ENCODE measurements around the gene PCLAF.
"Not testable (repeated sequence)": the region's sequence is repeated elsewhere in the genome, so short reads cannot be mapped to it uniquely, and the experiment has no call there.

The PCLAF gene, protein sequence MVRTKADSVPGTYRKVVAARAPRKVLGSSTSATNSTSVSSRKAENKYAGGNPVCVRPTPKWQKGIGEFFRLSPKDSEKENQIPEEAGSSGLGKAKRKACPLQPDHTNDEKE

GRCh38 chr15:64381000-64381751, at the start of gene PCLAF:
TSS of gene PCLAF (minus strand) at chr15:64381441. CDS start at chr15:64381371, 70 bp downstream.
- peak; percentile 79 for DNase-seq

- DNase-seq, result peak; percentile 20
Measured at GRCh38 chr15:64430000-64430735, 48.9 kb upstream of the PCLAF start.

GRCh38 chr15:64429448-64429847, 48.2 kb upstream of the PCLAF start:
- no peak for DNase-seq

- no peak for DNase-seq
Measured at GRCh38 chr15:64426845-64427465, 45.7 kb upstream of the PCLAF start.

GRCh38 chr15:64425221-64425620, 44.0 kb upstream of the PCLAF start:
- DNase-seq, result no peak

GRCh38 chr15:64423970-64424369, 42.7 kb upstream of the PCLAF start:
- no peak for DNase-seq

DNA sequence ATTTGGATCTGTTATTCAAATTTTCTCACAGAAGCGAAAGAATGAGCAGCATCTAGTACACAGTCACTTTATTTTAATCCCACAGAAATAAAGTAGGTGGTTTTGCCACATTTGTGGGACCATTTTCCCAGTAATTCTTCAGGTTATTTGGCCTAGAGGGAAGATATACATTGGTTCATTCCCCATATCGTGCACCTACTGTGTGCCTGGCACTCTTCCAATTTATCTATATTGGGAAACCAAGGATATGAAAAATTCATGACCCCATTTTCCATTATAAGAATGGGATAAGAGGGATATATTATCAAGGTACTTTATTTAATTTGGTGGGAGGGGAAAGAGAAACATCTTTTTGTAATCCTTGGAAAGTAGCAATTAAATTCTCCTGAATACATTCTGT, 41.5 kb upstream of the PCLAF start:
- DNase-seq, result no peak

DNA sequence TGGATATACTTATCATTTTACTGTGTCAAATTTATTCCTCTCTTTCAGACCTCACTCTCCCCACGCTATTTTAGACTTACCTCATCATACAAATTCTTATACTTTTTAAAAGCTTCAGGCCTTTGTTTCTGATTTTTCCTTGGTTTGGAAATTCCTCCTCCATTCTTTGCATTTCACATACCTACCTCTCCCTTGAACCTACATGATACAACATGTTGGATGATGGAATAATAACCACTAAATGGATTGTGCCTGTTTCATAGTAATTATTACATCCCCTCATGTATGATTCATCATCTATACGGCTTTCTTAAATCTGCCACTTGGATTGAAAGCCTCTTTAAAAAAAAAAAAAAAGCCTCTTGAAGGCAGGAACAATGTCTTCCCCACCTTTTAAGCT, 31.0 kb upstream of the PCLAF start:
- no peak for DNase-seq

DNA sequence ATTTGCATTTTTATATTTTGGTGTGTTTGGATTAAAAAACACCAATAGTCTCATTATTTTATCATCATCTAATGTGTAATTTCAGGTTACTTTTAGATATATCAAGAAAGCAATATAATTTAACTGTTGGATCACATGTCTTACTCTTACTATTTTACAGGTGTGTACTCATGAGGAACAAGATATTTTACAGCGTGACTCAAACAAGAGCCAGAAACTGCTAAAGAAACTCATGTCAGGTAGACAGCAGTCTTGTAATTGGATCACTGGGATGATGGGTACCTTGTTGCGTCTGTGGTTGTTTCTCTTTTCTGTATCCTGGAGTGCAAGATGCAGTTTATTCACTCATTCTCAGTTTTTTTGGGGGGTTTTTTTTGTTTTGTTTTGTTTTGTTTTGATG, 19.3 kb upstream of the PCLAF start:
- no peak for DNase-seq

- DNase-seq, result no peak
Measured at GRCh38 chr15:64398575-64398974, 17.3 kb upstream of the PCLAF start.

- no peak for DNase-seq
Measured at GRCh38 chr15:64396789-64397188, 15.5 kb upstream of the PCLAF start.

- not testable (repeated sequence) for DNase-seq
Measured at GRCh38 chr15:64392471-64392870, 11.2 kb upstream of the PCLAF start.

DNA sequence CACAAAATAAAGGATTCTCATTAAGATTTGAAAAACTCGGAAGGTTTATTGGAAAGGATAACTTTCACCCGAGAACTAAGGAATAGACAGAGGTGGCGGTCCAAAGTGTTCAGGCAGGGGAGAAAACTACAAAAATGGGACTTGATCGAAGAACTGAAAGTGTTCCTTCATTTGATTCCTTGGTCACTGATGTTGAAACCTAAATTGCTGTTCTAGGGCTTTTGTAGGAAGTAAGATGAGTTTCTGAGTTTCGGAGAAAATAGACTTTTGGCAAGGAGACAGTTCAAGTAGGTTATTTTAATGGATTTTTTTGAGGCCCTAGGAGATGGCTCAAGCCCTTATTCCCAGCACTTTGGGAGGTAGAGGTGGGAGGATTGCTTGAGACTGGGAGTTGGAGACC, 7.8 kb upstream of the PCLAF start:
- no peak for DNase-seq

DNA sequence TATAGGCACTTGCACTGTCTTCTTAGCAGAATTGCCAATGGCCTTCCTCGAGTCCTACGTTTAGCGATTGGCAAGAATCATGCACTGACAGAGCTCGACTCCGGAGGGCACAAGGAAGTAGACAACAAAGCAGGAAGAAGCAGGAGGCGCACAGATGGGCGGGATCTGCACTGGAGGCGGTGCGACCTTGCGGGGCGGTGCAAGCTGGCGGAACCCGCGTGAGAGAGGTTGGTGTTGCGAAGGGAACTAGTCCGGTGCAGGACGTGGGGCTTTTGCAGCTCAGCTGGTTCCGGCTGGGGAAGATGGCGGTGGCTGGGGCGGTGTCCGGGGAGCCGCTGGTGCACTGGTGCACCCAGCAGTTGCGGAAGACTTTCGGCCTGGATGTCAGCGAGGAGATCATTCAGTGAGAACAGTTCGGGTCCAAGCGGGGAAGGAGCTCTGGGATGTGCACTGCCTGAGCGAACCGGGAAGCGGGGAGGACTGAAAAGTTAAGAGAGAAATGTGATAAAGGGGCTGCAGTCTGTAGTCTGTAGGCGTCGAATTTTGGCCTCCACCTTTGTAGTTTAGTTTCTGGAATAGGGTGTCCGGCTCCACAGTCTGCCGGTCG, 6.4 kb upstream of the PCLAF start, which contains the start of gene TRIP4:
Gene TRIP4, plus strand, starts transcription at position 275 of the 607 bp plus-strand sequence. Its CDS starts 28 bp downstream, at position 303.
- peak; percentile 92 for DNase-seq

GRCh38 chr15:64386291-64386690, 5.0 kb upstream of the PCLAF start:
- DNase-seq, result no peak

DNA sequence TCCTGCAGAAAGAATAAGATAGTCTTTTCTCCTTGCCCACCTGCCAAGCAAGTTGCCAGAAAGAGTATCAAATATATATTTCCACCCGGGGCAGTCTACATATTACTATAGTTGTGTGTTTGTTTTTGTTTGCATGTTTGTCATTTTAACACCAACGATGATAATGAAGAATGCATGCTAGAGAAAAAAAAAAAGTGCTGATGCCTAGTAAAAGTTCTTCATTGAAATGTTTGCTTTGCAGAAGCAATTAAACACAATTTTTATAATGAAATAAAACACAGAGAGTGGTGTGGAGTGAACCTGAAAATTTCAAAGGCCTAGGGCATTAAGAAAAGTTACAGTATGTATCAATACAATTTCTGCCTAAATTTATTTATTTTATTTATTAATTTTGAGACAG, 2.5 kb upstream of the PCLAF start:
- no peak for DNase-seq

- DNase-seq, result not testable (repeated sequence)
Measured at GRCh38 chr15:64380130-64380870, 941 bp downstream of the PCLAF start.

GRCh38 chr15:64379216-64379960, 1.9 kb downstream of the PCLAF start:
- DNase-seq, result no peak

GRCh38 chr15:64373360-64373759, 7.9 kb downstream of the PCLAF start:
- DNase-seq, result no peak

GRCh38 chr15:64371383-64371782, 9.9 kb downstream of the PCLAF start:
- not testable (repeated sequence) for DNase-seq

DNA sequence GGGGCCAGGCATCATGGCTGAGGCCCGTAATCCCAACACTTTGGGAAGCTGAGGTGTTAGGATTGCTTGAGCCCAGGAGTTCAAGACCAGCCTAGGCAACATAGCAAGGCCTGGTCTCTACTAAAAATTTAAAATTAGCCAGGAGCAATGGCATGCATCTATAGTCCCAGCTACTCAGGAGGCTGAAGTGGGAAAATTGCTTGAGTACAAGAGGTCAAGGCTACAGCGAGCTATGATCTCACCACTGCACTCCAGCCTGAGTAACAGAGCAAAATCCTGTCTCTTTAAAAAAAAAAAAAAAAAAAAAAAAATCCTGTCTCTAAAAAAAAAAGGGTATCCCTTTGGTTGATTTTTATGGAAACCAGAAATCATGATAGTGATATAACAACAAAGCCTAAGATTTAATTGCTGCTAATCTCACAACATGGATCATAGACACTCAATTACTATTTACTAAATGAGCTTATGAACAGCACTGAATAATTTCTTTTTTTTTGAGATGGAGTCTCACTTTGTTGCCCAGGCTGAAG, 12.1 kb downstream of the PCLAF start:
- no peak for DNase-seq
